SK-N-SH (cell line): Measurements from ENCODE around the gene ARHGAP26. TPM values are rescaled to one million over a fixed set of nuclear protein-coding genes. Genes with fewer than 3 reads are reported as not detected.
A peak's percentile ranks its signal among the peaks of the same experiment; 100 is the strongest.

Experiments
- CTCF ChIA-PET: fragments of 300-600, 350-600 bp; formaldehyde crosslinking; extraction: SDS; loops from one replicate; lab custom pipeline; 2021; lab: Yijun Ruan, JAX
- POLR2A ChIA-PET: fragments of 350-600 bp; sonication (Branson Sonifier 250); formaldehyde crosslinking; extraction: SDS; loops from one replicate; lab custom pipeline; 2020; ENCODE audit warnings: antibody characterized with exemption, inconsistent platforms; lab: Yijun Ruan, JAX
- DNase-seq: peaks from one replicate; pipeline ENCODE4 v3.0.0; 2012
- H2AFZ ChIP-seq: fragments of 200-600 bp; sonication (generic); 2 replicates; pipeline ENCODE4 v1.8.1; 2016; ENCODE audit warnings: antibody characterized with exemption, mild to moderate bottlenecking, low read depth
- H3F3A ChIP-seq: fragments of 200-600 bp; sonication (generic); replicated peaks from 2 replicates; pipeline ENCODE3; 2016; ENCODE audit warnings: antibody characterized with exemption, mild to moderate bottlenecking; ENCODE audit not compliant: insufficient read depth
- H3K27ac ChIP-seq, 2 experiments: fragments of 200-500 bp in 1 of 2; fragments of 200-600 bp in 1 of 2; sonication (Bioruptor generic) in 1 of 2; sonication (generic), shearing (Covaris generic) in 1 of 2; 2 replicates each; pipeline versions ENCODE4 v1.5.1 to v1.6.1; 2014 to 2016; ENCODE audit warnings: low read depth in 2 of 2, inconsistent platforms in 1 of 2, low read length in 1 of 2, mild to moderate bottlenecking in 1 of 2, mixed read lengths in 1 of 2
- H3K27me3 ChIP-seq: fragments of 200-600 bp; sonication (generic), shearing (Covaris generic); 2 replicates; pipeline ENCODE4 v1.6.1; 2016; ENCODE audit warnings: mixed run types; ENCODE audit not compliant: insufficient read depth
- H3K36me3 ChIP-seq, 2 experiments: fragments of 200-500 bp in 1 of 2; fragments of 200-600 bp in 1 of 2; sonication (Bioruptor generic) in 1 of 2; sonication (generic) in 1 of 2; replicated peaks in 1 of 2; 2 replicates each; pipeline versions ENCODE3 to v1.5.1; 2014 to 2016; ENCODE audit warnings: low read length in 1 of 2, mild to moderate bottlenecking in 1 of 2; ENCODE audit not compliant: insufficient read depth in 2 of 2, control insufficient read depth in 1 of 2
- H3K4me1 ChIP-seq, 2 experiments: fragments of 200-500 bp in 1 of 2; fragments of 200-600 bp in 1 of 2; sonication (Bioruptor generic) in 1 of 2; sonication (generic), shearing (Covaris generic) in 1 of 2; 2 replicates each; pipeline versions ENCODE4 v1.5.1 to v1.6.1; 2014 to 2016; ENCODE audit warnings: low read depth in 1 of 2, low read length in 1 of 2, mixed run types in 1 of 2; ENCODE audit not compliant: insufficient read depth in 2 of 2, control insufficient read depth in 1 of 2
- H3K4me2 ChIP-seq: fragments of 200-600 bp; sonication (generic), shearing (Covaris generic); 2 replicates; pipeline ENCODE4 v1.6.1; 2017; ENCODE audit warnings: mixed run types
- H3K4me3 ChIP-seq, 2 experiments: fragments of 200-500 bp in 1 of 2; fragments of 200-600 bp in 1 of 2; sonication (Bioruptor generic) in 1 of 2; sonication (generic), shearing (Covaris generic) in 1 of 2; 2 replicates each; pipeline versions ENCODE4 v1.5.1 to v1.8.1; 2014 to 2016; ENCODE audit warnings: low read depth in 2 of 2, inconsistent platforms in 1 of 2, low read length in 1 of 2, mild to moderate bottlenecking in 1 of 2, mixed read lengths in 1 of 2, moderate library complexity in 1 of 2
- H3K79me2 ChIP-seq: fragments of 200-600 bp; sonication (generic); 2 replicates; pipeline ENCODE4 v1.8.1; 2017; ENCODE audit warnings: mild to moderate bottlenecking; ENCODE audit not compliant: insufficient read depth
- H3K9ac ChIP-seq: fragments of 200-600 bp; sonication (generic); 2 replicates; pipeline ENCODE4 v1.6.1; 2017; ENCODE audit warnings: mixed run types
- H3K9me2 ChIP-seq: fragments of 200-600 bp; sonication (generic); 2 replicates; pipeline ENCODE4 v1.6.1; 2017; ENCODE audit warnings: mixed run types
- H3K9me3 ChIP-seq: fragments of 200-600 bp; sonication (generic); 2 replicates; pipeline ENCODE4 v1.6.1; 2017; ENCODE audit warnings: mixed run types, mild to moderate bottlenecking, moderate library complexity
- H4K20me1 ChIP-seq: fragments of 200-600 bp; sonication (generic); 2 replicates; pipeline ENCODE4 v1.6.1; 2017; ENCODE audit warnings: mild to moderate bottlenecking, mixed run types; ENCODE audit not compliant: insufficient read depth
- ELF1 ChIP-seq: IDR thresholded peaks from 2 replicates; pipeline ENCODE4 v1.4.0; 2012
- EZH2phosphoT487 ChIP-seq: fragments of 200-600 bp; sonication (generic); IDR thresholded peaks from 2 replicates; pipeline ENCODE4 v1.6.1; 2017; ENCODE audit warnings: low read depth, mixed run types, mild to moderate bottlenecking, antibody characterized with exemption, moderate library complexity, borderline replicate concordance
- FOXJ3 ChIP-seq: sonication (generic); formaldehyde crosslinking; IDR thresholded peaks from 2 replicates; pipeline ENCODE4 v1.5.1; 2020; ENCODE audit warnings: mild to moderate bottlenecking, missing genetic modification reagents
- FOXM1 ChIP-seq: IDR thresholded peaks from 2 replicates; pipeline ENCODE4 v1.4.0; 2012; ENCODE audit warnings: low read depth, mild to moderate bottlenecking
- GATA2 ChIP-seq: sonication (generic); formaldehyde crosslinking; IDR thresholded peaks from 2 replicates; pipeline ENCODE4 v1.5.0; 2020; ENCODE audit warnings: mild to moderate bottlenecking, missing genetic modification reagents
- IRF3 ChIP-seq: fragments of 150-350 bp; IDR thresholded peaks from 2 replicates; pipeline ENCODE4 v1.6.1; 2016; ENCODE audit warnings: mild to moderate bottlenecking, low read depth, low read length
- JUND ChIP-seq: IDR thresholded peaks from 2 replicates; pipeline ENCODE4 v1.4.0; 2012
- NFIC ChIP-seq: IDR thresholded peaks from 2 replicates; pipeline ENCODE4 v1.4.0; 2012; ENCODE audit warnings: borderline replicate concordance
- POLR2AphosphoS5 ChIP-seq: IDR thresholded peaks from 2 replicates; pipeline ENCODE4 v1.6.1; 2012; ENCODE audit warnings: low read depth, low read length
- RCOR1 ChIP-seq: fragments of 150-350 bp; IDR thresholded peaks from 2 replicates; pipeline ENCODE4 v1.6.1; 2017; ENCODE audit warnings: antibody characterized with exemption, low read length
- SIN3A ChIP-seq: IDR thresholded peaks from 2 replicates; pipeline ENCODE4 v1.6.1; 2012; ENCODE audit warnings: low read depth, mild to moderate bottlenecking, low read length, moderate library complexity, borderline replicate concordance
- SMC3 ChIP-seq: IDR thresholded peaks from 2 replicates; pipeline ENCODE4 v1.6.1; 2012; ENCODE audit warnings: low read depth, low read length, improper control_type of control experiment
- TAF1 ChIP-seq: IDR thresholded peaks from 2 replicates; pipeline ENCODE4 v1.6.1; 2012; ENCODE audit warnings: low read depth, mild to moderate bottlenecking, low read length, moderate library complexity, borderline replicate concordance
- TEAD4 ChIP-seq: IDR thresholded peaks from 2 replicates; pipeline ENCODE4 v1.4.0; 2012; ENCODE audit warnings: mild to moderate bottlenecking, borderline replicate concordance; ENCODE audit not compliant: insufficient read depth
- USF1 ChIP-seq: IDR thresholded peaks from 2 replicates; pipeline ENCODE4 v1.4.0; 2012; ENCODE audit warnings: low read depth, borderline replicate concordance
- USF2 ChIP-seq: fragments of 150-350 bp; IDR thresholded peaks from 2 replicates; pipeline ENCODE4 v1.6.1; 2017; ENCODE audit warnings: antibody characterized with exemption, low read length, low read depth, borderline replicate concordance
- WGBS: methylation state at CpG from one replicate; pipeline ENCODE4 v1.1.6; 2017; ENCODE audit warnings: low lambda C conversion rate; 5-methylcytosine and 5-hydroxymethylcytosine counted together
- polyA plus RNA-seq, 3 experiments: library from polyadenylated mRNA; depleted of rRNA; stranded (reverse); fragments of >200 nt; gene quantifications; 2 replicates each; pipeline ENCODE4 v1.2.3, GENCODE V29; 2012

ARHGAP26 gene
- polyA plus RNA-seq, 1 of the 3 experiments (the other 2 are of a cell fraction) = 6.1 TPM

- TF ChIP-seq GATA2 (CRISPR knock-in tag) = peak; percentile 9; the same call in 1 of the 2 replicates
- TF ChIP-seq FOXJ3 = no peak
- no peak for TF ChIP-seq EZH2phosphoT487
- peak; percentile 37; the same call in 1 of the 2 replicates for TF ChIP-seq POLR2AphosphoS5
- no peak for TF ChIP-seq SMC3
- TF ChIP-seq FOXM1 = no peak
- TF ChIP-seq TEAD4 = no peak
Observed at GRCh38 chr5:142841511-142842265, 71.5 kb downstream of the ARHGAP26 start (continued).

- POLR2A ChIA-PET = no interaction called here
- DNase-seq = no peak
- Histone ChIP-seq H3K27ac (peak overlapping the region in 1 of 2 experiments; percentile 94; a peak in 2 of 4 replicates), H2AFZ (no peak overlapping the region)
- 95% methylated on average over 6 of the region's 6 CpGs for WGBS
- TF ChIP-seq SIN3A (no peak), USF1 (no peak), POLR2AphosphoS5 (no peak), TAF1 (no peak), NFIC (no peak), USF2 (no peak), JUND (no peak), EZH2phosphoT487 (no peak), ELF1 (no peak), RCOR1 (no peak), IRF3 (no peak)
- TF ChIP-seq, all 33 proteins: peak for 0
- no peaks in the 10 kb centered on the region for H3K27me3 ChIP-seq
- no peak overlapping the region for H3K9ac ChIP-seq
- no peaks in the 10 kb centered on the region for H3K9me3 ChIP-seq
- peaks cover 9 to 49% of the 10 kb centered on the region in 2 experiments for H3K4me1 ChIP-seq
- H3K79me2 ChIP-seq = no peaks in the 10 kb centered on the region
- no peak overlapping the region for H3K4me3 ChIP-seq
- H3K4me2 ChIP-seq = no peak overlapping the region
- CTCF ChIA-PET = interaction anchor here (0.7 to 3.8 kb wide), 8 partner anchors 17 to 144 kb away, joined by 3 to 25 read pairs (median 4); partner anchors contain the start of gene ARHGAP26
- H3K36me3 ChIP-seq = no peaks in the 10 kb centered on the region
- H4K20me1 ChIP-seq = no peaks in the 10 kb centered on the region
- peaks cover 3% of the 10 kb centered on the region for H3F3A ChIP-seq
- no peaks in the 10 kb centered on the region for H3K9me2 ChIP-seq
Observed at GRCh38 chr5:142842994-142843905, 73.1 kb downstream of the ARHGAP26 start.
